VCaP (cell line): ENCODE measurements around the gene TMTC2.

Experiments used
- H3K27ac ChIP-seq: fragments of 450-650 bp; 2 replicates; pipeline ENCODE4 v1.5.1; 2017
- TF ChIP-seq, protein P1 (sequence below): fragments of 450-650 bp; conservative IDR thresholded peaks from 2 replicates; pipeline ENCODE4 v1.5.1; 2017; ENCODE audit warnings: mild to moderate bottlenecking, moderate library complexity

The TMTC2 gene

DNA sequence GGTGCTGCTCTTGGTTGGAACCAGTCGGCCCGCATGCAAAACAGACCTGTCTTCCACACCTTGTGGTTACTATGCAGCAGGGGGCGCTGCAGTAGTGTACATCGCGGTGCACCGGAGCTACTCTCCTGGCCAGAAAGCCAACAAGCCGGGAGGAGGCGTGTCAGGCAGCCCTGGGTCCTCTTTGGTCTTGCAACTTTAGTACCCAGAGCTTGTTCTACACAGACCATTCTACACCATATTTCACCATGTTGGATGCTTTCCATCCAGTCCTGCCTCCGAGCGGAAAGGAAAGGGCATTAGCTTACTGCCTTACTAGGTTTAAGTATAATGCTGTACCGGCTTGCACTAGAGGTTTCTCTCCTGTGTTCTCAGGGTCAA lies 927 bp upstream of the TMTC2 start:
- H3K27ac ChIP-seq, result peak overlapping the region; percentile 97
- TF ChIP-seq, protein P1, sequence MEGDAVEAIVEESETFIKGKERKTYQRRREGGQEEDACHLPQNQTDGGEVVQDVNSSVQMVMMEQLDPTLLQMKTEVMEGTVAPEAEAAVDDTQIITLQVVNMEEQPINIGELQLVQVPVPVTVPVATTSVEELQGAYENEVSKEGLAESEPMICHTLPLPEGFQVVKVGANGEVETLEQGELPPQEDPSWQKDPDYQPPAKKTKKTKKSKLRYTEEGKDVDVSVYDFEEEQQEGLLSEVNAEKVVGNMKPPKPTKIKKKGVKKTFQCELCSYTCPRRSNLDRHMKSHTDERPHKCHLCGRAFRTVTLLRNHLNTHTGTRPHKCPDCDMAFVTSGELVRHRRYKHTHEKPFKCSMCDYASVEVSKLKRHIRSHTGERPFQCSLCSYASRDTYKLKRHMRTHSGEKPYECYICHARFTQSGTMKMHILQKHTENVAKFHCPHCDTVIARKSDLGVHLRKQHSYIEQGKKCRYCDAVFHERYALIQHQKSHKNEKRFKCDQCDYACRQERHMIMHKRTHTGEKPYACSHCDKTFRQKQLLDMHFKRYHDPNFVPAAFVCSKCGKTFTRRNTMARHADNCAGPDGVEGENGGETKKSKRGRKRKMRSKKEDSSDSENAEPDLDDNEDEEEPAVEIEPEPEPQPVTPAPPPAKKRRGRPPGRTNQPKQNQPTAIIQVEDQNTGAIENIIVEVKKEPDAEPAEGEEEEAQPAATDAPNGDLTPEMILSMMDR, result peak; percentile 91

DNA sequence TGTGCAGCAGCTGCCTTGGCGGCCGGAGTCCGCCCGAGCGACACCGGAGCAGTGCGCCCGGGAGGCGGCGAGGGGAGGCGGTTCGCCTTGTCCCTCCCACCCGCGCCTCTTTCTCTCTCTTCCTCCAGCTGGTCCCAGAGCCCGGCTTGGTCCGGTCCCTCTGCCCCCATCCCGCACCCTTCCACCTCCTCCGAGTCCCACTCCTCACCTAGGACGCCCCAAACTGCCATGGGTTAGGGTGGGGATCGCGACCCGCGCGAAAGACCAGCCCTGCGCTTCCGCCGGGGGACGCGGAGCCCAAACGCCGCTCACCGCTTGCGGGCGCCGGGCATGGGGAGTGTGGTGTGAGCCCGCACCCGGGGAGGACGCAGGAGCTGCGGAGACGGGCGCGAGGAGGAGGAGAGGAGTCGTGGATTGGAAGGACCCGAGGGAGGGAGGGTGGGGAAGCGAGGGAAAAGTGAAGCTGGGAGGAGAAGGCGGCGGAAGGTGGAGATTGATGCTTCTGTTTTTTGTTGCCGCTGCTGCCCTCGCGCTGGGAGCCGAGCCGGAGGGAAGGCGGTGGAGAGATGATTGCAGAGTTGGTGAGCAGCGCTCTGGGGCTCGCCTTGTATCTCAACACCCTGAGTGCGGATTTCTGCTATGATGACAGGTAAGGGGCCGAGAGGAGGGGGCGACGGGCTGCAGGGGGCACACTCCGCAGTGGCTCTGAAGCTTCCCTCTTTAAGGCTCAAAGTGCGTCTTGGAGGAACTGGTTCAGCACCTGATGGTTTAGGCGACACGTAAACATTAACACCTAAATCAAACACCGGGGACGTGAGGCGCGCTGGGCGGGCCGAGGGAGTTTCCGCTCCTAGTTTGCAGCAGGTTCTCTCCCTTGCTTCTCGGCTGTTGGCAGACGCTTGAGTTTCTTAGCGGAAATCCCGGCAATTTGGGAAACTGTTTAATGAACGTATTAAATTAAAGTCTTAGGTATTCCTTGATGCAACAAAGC lies 610 bp downstream of the TMTC2 start:
- TF ChIP-seq, protein P1, result no peak
- H3K27ac ChIP-seq, result peak overlapping the region; percentile 97

DNA sequence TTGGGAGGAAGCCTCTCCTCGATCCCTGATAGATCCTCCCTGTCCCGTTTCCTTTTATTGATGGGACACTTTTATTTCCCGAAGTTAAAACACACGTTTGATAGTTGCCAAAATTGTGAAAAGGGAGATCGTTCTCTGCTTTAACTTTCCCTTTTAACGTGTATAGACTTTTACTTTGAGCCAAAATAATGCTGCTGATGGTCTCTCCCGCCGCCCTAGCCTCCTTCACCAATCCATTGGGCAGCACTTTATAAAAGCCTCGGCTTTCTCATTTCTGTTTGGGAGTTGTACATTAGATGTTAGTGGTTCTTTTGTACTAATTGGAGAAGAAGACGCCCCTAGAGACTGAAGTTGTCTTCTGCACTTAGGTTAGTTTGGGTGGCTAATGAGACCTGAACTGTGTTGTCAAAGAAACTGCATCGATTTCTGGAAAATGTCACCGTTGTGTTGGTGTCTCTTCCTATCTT lies 1.4 kb downstream of the TMTC2 start:
- TF ChIP-seq, protein P1, result peak; percentile 38; the same call in 1 of the 2 replicates
- H3K27ac ChIP-seq, result peak overlapping the region; percentile 97

DNA sequence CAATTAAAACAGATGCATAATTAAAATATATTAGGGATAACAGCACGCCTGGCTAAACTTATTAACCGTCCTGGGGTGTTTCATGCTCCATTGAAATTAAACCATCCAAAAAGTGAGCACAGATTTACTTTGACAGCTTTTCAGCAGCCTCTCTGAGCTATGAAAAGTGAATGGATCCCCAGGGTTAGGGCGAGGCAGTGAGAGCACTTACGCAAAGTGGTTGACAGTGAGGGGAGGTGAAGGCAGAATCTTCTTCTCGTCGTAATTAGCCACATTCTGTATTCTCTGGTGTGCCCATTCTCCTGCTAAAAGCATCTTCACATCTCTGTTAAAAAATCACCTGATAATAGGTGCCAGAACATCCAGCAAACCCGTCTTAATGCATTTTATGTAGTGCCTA lies 1.9 kb downstream of the TMTC2 start:
- H3K27ac ChIP-seq, result peak overlapping the region; percentile 97
- TF ChIP-seq, protein P1, result no peak

DNA sequence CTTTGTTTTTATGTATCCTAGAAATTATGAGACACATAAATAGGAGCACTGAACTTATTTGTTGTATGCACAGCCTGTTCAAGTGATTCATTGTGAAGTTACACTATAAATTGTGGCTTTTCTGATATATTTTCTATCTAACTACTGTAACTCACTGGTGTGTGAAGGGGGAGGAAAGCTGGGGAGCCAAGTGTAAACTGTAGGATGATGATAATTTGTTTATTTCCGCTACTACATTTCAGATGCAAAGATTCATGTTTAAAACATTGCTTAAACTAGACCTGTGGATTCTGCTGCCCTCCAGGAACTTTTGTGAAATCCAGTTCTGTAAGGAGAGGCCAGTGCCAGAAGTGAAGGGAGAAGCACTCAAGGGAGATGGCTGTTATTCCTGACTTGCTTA lies 3.3 kb downstream of the TMTC2 start:
- TF ChIP-seq, protein P1, result no peak
- H3K27ac ChIP-seq, result no peak overlapping the region

DNA sequence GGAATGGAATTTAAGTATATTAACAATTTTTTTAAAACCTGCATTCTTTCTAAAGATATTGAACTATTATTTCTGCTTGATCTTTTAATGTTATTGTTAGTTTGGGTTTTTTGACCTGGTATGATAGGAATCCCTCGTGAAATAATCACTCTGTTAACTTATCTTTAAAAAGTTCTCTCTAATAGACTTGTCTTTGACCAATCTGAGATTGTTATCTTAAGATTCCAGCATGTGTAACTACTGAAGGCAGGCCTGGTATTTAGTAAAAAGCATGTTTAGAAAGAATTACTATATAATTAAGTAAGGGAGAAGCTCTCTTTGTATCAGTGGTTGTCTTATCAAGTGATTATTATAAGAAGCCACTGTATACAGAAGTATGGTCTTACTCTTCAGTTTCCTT lies 4.8 kb downstream of the TMTC2 start:
- TF ChIP-seq, protein P1, result no peak
- no peak overlapping the region for H3K27ac ChIP-seq

DNA sequence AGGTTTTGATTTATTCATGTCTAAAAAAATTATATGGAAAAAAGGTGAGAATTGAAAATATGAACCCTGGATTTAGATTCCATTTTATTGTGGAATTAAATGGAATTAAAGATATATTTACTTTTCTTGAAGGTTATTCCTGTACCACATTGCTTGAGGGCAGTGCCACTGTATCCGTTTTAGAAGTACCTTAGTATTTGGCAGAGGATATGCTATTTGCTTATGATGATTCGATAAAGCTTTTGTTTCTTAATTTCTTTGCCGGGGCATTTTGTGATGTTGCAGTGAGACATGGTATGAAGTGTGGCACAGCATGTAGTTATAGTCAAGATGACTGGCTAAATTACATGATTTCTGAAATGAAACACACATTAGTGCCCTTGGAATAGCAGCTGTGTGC lies 7.6 kb downstream of the TMTC2 start:
- no peak overlapping the region for H3K27ac ChIP-seq

More for the DNA sequence above, 7.6 kb downstream of the TMTC2 start:
- TF ChIP-seq, protein P1, result no peak
